ENCODE measurements around the gene KAZN.

DNA sequence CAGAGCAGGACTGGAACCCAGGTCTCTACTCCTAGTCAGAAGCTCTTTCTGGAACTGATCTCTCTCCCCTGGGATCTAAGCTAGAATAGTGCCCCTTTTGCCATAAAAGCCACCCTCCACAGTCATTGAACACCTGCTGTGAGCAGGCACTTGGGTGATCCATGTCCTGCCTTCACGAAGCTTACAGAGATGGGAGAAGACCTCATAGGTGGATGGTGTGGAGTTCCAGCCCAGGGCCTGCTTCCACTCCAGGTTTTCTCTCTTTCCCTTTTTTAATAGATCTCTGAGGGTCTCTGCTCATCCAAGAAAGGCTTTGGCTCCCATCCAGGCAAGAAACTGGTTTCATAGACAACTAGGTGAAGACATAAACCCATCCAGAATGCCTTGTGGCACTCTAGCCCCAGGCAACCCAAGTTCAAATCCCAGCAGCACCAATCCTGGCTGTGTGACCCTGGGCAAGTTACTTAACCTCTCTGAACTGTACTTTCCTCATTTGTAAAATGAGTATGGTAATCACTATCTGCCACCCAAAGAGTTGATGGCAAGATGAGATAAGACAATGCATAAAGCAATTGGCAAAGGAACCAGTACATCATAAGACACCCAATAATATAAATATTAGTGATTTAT lies 508.7 kb downstream of the KAZN start:
- TF ChIP-seq, protein P1, sequence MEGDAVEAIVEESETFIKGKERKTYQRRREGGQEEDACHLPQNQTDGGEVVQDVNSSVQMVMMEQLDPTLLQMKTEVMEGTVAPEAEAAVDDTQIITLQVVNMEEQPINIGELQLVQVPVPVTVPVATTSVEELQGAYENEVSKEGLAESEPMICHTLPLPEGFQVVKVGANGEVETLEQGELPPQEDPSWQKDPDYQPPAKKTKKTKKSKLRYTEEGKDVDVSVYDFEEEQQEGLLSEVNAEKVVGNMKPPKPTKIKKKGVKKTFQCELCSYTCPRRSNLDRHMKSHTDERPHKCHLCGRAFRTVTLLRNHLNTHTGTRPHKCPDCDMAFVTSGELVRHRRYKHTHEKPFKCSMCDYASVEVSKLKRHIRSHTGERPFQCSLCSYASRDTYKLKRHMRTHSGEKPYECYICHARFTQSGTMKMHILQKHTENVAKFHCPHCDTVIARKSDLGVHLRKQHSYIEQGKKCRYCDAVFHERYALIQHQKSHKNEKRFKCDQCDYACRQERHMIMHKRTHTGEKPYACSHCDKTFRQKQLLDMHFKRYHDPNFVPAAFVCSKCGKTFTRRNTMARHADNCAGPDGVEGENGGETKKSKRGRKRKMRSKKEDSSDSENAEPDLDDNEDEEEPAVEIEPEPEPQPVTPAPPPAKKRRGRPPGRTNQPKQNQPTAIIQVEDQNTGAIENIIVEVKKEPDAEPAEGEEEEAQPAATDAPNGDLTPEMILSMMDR (IDR thresholded peaks at IDR 0.05), result no peak
- no peak for TF ChIP-seq POLR2A (IDR thresholded peaks at IDR 0.05)

Measured in body of pancreas (tissue), 4 donors.